Measurements from ENCODE around the gene RANBP1.

GRCh38 chr22:20092477-20092854 lies 23.4 kb upstream of the RANBP1 start:
- TF ChIP-seq POLR2AphosphoS5 (IDR thresholded peaks at IDR 0.05) (no peak), CTCF (IDR thresholded peaks at IDR 0.05) (no peak), POLR2A (IDR thresholded peaks at IDR 0.05) (no peak)

Data from transverse colon (tissue), 4 donors.